ENCODE data around the gene PRDM16.

Gene PRDM16

GRCh38 chr1:3329640-3330281, 260.8 kb downstream of the PRDM16 start:
- no peak for DNase-seq (ENCODE audit: low read depth, low spot score)
- Histone ChIP-seq H3K9me3 (ENCODE audit: insufficient read depth, low read length) (no peaks in the 10 kb centered on the region), H3K4me1 (ENCODE audit: insufficient read depth, insufficient read length) (peaks cover 21% of the 10 kb centered on the region), H3K4me3 (ENCODE audit: insufficient read length, low read depth) (no peak overlapping the region), H3K36me3 (ENCODE audit: insufficient read depth, insufficient read length, low read length) (no peaks in the 10 kb centered on the region), H3K9ac (ENCODE audit: insufficient read length, low read depth) (no peak overlapping the region), H3K27me3 (ENCODE audit: insufficient read depth, insufficient read length) (no peaks in the 10 kb centered on the region)
- TF ChIP-seq SUZ12 (IDR thresholded peaks at IDR 0.05; ENCODE audit: extremely low read depth, insufficient read depth, insufficient read length) (no peak), YY1 (IDR thresholded peaks at IDR 0.05; ENCODE audit: insufficient read depth, insufficient read length) (no peak)

- Histone ChIP-seq H3K27me3 (ENCODE audit: insufficient read depth, insufficient read length) (no peaks in the 10 kb centered on the region), H3K9me3 (ENCODE audit: insufficient read depth, low read length) (no peaks in the 10 kb centered on the region), H3K4me1 (ENCODE audit: insufficient read depth, insufficient read length) (peaks cover 21% of the 10 kb centered on the region), H3K9ac (ENCODE audit: insufficient read length, low read depth) (no peak overlapping the region), H3K36me3 (ENCODE audit: insufficient read depth, insufficient read length, low read length) (no peaks in the 10 kb centered on the region), H3K4me3 (ENCODE audit: insufficient read length, low read depth) (no peak overlapping the region)
- TF ChIP-seq ZNF274 (IDR thresholded peaks at IDR 0.05; ENCODE audit: low read depth, low read length) (no peak), YY1 (IDR thresholded peaks at IDR 0.05; ENCODE audit: insufficient read depth, insufficient read length) (no peak), SUZ12 (IDR thresholded peaks at IDR 0.05; ENCODE audit: extremely low read depth, insufficient read depth, insufficient read length) (no peak)
- no peak for DNase-seq (ENCODE audit: low read depth, low spot score)
Observed at GRCh38 chr1:3330771-3331245, 261.8 kb downstream of the PRDM16 start.

DNA sequence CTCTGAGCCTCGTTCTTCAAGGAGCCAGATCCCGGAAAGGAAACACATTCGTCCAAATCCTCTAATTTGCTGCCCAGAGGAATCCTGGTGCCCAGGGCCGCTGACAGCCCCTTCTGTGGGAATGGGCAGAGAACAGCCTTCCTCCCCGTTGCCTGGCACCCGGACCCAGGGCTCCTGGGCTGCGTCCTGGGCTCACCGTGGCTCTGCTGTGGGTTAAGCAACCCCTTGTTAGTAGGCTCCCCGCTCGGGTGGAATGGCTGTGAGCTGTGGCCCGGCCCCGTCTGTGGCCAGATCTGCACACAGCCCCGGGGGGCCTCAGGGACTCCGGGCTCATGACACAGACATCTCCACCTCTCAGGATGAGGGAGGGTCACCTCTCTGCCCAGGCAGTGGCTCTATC, 262.6 kb downstream of the PRDM16 start:
- TF ChIP-seq YY1 (IDR thresholded peaks at IDR 0.05; ENCODE audit: insufficient read depth, insufficient read length) (no peak), ZNF274 (IDR thresholded peaks at IDR 0.05; ENCODE audit: low read depth, low read length) (no peak), SUZ12 (IDR thresholded peaks at IDR 0.05; ENCODE audit: extremely low read depth, insufficient read depth, insufficient read length) (no peak)
- Histone ChIP-seq H3K36me3 (ENCODE audit: insufficient read depth, insufficient read length, low read length) (no peaks in the 10 kb centered on the region), H3K9me3 (ENCODE audit: insufficient read depth, low read length) (no peaks in the 10 kb centered on the region; the same call in 1 of the 2 replicates), H3K4me1 (ENCODE audit: insufficient read depth, insufficient read length) (peaks cover 21% of the 10 kb centered on the region), H3K27me3 (ENCODE audit: insufficient read depth, insufficient read length) (no peaks in the 10 kb centered on the region), H3K4me3 (ENCODE audit: insufficient read length, low read depth) (no peak overlapping the region), H3K9ac (ENCODE audit: insufficient read length, low read depth) (no peak overlapping the region)
- DNase-seq (ENCODE audit: low read depth, low spot score): no peak

DNA sequence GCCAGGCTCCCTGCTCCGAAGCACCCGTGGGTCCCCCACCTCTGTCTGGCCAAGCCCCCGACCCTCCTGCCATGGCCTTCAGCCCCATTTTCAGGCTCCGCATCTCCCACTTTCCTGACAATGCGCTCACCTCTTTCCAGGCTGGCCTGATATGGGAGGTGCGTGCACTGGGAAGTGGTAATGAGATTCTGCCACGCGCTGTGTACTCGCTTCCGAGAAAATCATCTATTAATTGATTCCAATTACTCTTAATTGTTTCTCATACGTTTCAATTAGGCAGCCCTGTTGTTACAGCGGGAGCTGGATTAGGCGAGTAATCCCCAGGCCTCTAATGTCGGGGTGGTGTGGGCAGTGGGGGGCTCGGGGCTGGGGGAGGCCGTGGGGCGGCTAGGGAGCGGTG, 263.0 kb downstream of the PRDM16 start:
- Histone ChIP-seq H3K4me3 (ENCODE audit: insufficient read length, low read depth) (no peak overlapping the region), H3K27me3 (ENCODE audit: insufficient read depth, insufficient read length) (no peaks in the 10 kb centered on the region), H3K9ac (ENCODE audit: insufficient read length, low read depth) (no peak overlapping the region), H3K9me3 (ENCODE audit: insufficient read depth, low read length) (no peaks in the 10 kb centered on the region; the same call in 1 of the 2 replicates), H3K4me1 (ENCODE audit: insufficient read depth, insufficient read length) (peaks cover 21% of the 10 kb centered on the region), H3K36me3 (ENCODE audit: insufficient read depth, insufficient read length, low read length) (no peaks in the 10 kb centered on the region)
- TF ChIP-seq ZNF274 (IDR thresholded peaks at IDR 0.05; ENCODE audit: low read depth, low read length) (no peak), YY1 (IDR thresholded peaks at IDR 0.05; ENCODE audit: insufficient read depth, insufficient read length) (no peak), SUZ12 (IDR thresholded peaks at IDR 0.05; ENCODE audit: extremely low read depth, insufficient read depth, insufficient read length) (no peak)
- no peak for DNase-seq (ENCODE audit: low read depth, low spot score)

GRCh38 chr1:3332662-3333061, 263.7 kb downstream of the PRDM16 start:
- Histone ChIP-seq H3K4me1 (ENCODE audit: insufficient read depth, insufficient read length) (peaks cover 21% of the 10 kb centered on the region), H3K4me3 (ENCODE audit: insufficient read length, low read depth) (no peak overlapping the region), H3K9ac (ENCODE audit: insufficient read length, low read depth) (no peak overlapping the region), H3K9me3 (ENCODE audit: insufficient read depth, low read length) (no peaks in the 10 kb centered on the region; the same call in 1 of the 2 replicates), H3K36me3 (ENCODE audit: insufficient read depth, insufficient read length, low read length) (no peaks in the 10 kb centered on the region), H3K27me3 (ENCODE audit: insufficient read depth, insufficient read length) (no peaks in the 10 kb centered on the region)
- DNase-seq (ENCODE audit: low read depth, low spot score): no peak
- TF ChIP-seq ZNF274 (IDR thresholded peaks at IDR 0.05; ENCODE audit: low read depth, low read length) (no peak), YY1 (IDR thresholded peaks at IDR 0.05; ENCODE audit: insufficient read depth, insufficient read length) (no peak), SUZ12 (IDR thresholded peaks at IDR 0.05; ENCODE audit: extremely low read depth, insufficient read depth, insufficient read length) (no peak)

DNA sequence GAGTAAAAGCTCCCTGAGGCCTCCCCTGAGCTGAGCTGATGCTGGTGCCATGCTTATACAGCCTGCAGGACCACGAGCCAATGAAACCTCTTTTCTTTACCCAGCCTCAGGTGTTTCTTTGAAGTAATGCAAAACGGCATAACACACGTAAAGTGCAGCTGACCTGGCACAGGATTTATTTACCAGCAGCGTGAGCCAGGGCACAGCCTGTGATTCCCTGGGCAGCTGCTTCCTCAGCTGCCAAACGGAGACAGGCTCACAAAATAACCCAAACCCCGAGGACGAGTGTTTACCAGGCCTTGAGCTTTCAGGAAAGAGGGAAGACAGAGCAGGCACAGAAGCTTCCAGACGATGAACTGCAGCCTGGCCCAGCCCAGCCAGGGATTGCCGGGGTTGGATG, 264.9 kb downstream of the PRDM16 start:
- Histone ChIP-seq H3K4me3 (ENCODE audit: insufficient read length, low read depth) (no peak overlapping the region), H3K36me3 (ENCODE audit: insufficient read depth, insufficient read length, low read length) (no peaks in the 10 kb centered on the region), H3K9ac (ENCODE audit: insufficient read length, low read depth) (no peak overlapping the region), H3K27me3 (ENCODE audit: insufficient read depth, insufficient read length) (no peaks in the 10 kb centered on the region), H3K4me1 (ENCODE audit: insufficient read depth, insufficient read length) (peaks cover 17% of the 10 kb centered on the region), H3K9me3 (ENCODE audit: insufficient read depth, low read length) (no peaks in the 10 kb centered on the region; the same call in 1 of the 2 replicates)
- no peak for DNase-seq (ENCODE audit: low read depth, low spot score)
- TF ChIP-seq SUZ12 (IDR thresholded peaks at IDR 0.05; ENCODE audit: extremely low read depth, insufficient read depth, insufficient read length) (no peak), ZNF274 (IDR thresholded peaks at IDR 0.05; ENCODE audit: low read depth, low read length) (no peak), YY1 (IDR thresholded peaks at IDR 0.05; ENCODE audit: insufficient read depth, insufficient read length) (no peak)

DNA sequence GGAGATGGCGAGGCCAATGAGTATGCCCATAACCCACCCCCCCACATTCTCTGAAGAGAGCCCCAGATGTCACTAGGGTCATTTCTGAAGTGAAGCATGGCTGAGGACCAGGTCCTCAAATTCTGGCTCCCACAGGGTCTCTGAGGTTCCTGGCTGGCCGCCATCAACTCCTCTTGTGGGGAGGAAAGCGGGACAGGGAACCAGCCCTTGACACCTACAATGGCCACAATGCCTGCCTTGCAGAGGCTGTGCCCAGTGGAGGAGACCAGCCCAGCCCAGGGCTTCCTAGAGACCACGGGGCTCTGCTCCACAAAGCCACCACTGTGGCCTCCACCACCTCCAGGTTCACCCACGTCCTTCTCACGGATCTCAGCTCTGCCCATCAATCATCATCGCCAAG, 265.4 kb downstream of the PRDM16 start:
- no peak for DNase-seq (ENCODE audit: low read depth, low spot score)
- Histone ChIP-seq H3K9me3 (ENCODE audit: insufficient read depth, low read length) (no peaks in the 10 kb centered on the region; the same call in 1 of the 2 replicates), H3K27me3 (ENCODE audit: insufficient read depth, insufficient read length) (no peaks in the 10 kb centered on the region), H3K4me1 (ENCODE audit: insufficient read depth, insufficient read length) (peaks cover 16% of the 10 kb centered on the region), H3K9ac (ENCODE audit: insufficient read length, low read depth) (no peak overlapping the region), H3K36me3 (ENCODE audit: insufficient read depth, insufficient read length, low read length) (no peaks in the 10 kb centered on the region), H3K4me3 (ENCODE audit: insufficient read length, low read depth) (no peak overlapping the region)
- TF ChIP-seq ZNF274 (IDR thresholded peaks at IDR 0.05; ENCODE audit: low read depth, low read length) (no peak), SUZ12 (IDR thresholded peaks at IDR 0.05; ENCODE audit: extremely low read depth, insufficient read depth, insufficient read length) (no peak), YY1 (IDR thresholded peaks at IDR 0.05; ENCODE audit: insufficient read depth, insufficient read length) (no peak)
